Neural progenitor cell (in vitro differentiated cells): Measurements from ENCODE around the gene ALDH18A1.

Source experiments
- CTCF ChIP-seq: fragments of 200-600 bp; sonication (generic); IDR thresholded peaks from 2 replicates; pipeline ENCODE4 v1.5.1; 2017; ENCODE audit warnings: antibody characterized with exemption, mild to moderate bottlenecking
- EZH2phosphoT487 ChIP-seq: fragments of 200-600 bp; sonication (generic); IDR thresholded peaks from 2 replicates; pipeline ENCODE4 v1.6.1; 2017; ENCODE audit warnings: antibody characterized with exemption

- no peak for TF ChIP-seq CTCF
- no peak for TF ChIP-seq EZH2phosphoT487
Measured at GRCh38 chr10:95663496-95663895, 7.0 kb upstream of the ALDH18A1 start.
